GM13976 (cell line): ENCODE measurements around the gene PINK1.
"Not testable (repeated sequence)": the region's sequence is repeated elsewhere in the genome, so short reads cannot be mapped to it uniquely, and the experiment has no call there.

Experiments used
- DNase-seq: peaks from one replicate; pipeline ENCODE4 v3.0.0; 2012; ENCODE audit warnings: low spot score
- in situ Hi-C: fragments of 300-500 bp; cut with MboI; formaldehyde crosslinking; loops from one replicate; pipeline ENCODE4 v1.12.0; 2022; ENCODE audit warnings: low sequenced_read_pairs, mixed read lengths, inconsistent platforms; ENCODE audit not compliant: unreplicated experiment
- TF ChIP-seq, protein P1 (sequence below): IDR thresholded peaks from 2 replicates; pipeline ENCODE4 v1.5.1; 2012; ENCODE audit warnings: borderline replicate concordance, mild to moderate bottlenecking; ENCODE audit not compliant: insufficient read depth; ENCODE audit errors: extremely low read depth, missing control alignments, control extremely low read depth

PINK1 gene

DNA sequence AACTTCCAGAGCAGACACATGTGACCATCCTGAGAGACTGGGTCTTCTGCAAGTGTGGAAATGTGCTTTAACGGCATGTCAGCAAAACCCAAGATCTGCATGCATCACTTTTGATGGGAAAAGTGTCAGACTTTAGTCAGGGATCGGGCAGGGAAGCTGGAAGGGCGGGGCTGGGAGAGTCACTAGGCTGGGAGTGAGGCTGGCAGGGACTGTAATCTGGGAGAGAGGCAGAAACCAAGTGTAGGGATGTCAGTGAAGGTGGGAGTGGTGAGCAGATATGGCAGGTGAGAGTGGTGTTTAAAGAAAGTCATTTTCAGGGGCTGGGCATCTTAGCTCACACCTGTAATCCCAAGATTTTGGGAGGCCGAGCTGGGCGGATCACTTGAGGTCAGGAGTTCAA lies 33.1 kb upstream of the PINK1 start:
- no peak for DNase-seq
- in situ Hi-C loops = no loop called here
- TF ChIP-seq, protein P1, sequence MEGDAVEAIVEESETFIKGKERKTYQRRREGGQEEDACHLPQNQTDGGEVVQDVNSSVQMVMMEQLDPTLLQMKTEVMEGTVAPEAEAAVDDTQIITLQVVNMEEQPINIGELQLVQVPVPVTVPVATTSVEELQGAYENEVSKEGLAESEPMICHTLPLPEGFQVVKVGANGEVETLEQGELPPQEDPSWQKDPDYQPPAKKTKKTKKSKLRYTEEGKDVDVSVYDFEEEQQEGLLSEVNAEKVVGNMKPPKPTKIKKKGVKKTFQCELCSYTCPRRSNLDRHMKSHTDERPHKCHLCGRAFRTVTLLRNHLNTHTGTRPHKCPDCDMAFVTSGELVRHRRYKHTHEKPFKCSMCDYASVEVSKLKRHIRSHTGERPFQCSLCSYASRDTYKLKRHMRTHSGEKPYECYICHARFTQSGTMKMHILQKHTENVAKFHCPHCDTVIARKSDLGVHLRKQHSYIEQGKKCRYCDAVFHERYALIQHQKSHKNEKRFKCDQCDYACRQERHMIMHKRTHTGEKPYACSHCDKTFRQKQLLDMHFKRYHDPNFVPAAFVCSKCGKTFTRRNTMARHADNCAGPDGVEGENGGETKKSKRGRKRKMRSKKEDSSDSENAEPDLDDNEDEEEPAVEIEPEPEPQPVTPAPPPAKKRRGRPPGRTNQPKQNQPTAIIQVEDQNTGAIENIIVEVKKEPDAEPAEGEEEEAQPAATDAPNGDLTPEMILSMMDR = no peak

DNA sequence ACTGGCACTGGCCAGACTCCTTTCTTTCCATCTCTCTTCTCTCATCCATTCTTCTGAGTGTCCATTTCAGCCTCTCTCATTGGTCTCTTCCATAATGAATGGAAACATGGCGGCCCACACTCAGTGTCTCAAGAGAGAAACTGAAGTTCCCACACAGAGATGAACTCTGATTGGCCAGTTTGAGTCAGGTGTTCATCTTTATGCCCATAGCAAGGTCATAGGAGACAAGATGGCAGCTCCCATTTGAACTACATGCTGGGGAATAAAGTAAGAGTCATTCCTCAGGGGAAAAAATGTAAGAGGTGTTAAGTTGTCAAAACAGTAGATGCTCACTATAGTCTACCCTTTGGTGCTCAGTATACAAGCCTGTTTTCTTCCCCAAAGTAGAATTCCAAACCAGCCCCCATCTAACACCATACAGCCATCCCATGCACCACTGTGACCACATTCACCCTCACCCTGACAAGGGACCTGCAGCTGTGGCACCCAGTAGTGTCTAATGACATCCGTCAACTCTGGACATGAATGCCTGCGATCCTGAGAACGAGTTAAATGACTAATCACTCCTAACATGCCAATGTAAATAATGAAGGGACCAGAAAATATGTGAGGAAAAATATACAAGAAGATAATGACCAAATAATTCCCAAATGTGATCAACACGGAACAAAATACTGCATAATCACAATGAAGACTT lies 32.0 kb upstream of the PINK1 start:
- TF ChIP-seq, protein P1 = no peak
- in situ Hi-C loops = no loop called here
- DNase-seq = no peak

DNA sequence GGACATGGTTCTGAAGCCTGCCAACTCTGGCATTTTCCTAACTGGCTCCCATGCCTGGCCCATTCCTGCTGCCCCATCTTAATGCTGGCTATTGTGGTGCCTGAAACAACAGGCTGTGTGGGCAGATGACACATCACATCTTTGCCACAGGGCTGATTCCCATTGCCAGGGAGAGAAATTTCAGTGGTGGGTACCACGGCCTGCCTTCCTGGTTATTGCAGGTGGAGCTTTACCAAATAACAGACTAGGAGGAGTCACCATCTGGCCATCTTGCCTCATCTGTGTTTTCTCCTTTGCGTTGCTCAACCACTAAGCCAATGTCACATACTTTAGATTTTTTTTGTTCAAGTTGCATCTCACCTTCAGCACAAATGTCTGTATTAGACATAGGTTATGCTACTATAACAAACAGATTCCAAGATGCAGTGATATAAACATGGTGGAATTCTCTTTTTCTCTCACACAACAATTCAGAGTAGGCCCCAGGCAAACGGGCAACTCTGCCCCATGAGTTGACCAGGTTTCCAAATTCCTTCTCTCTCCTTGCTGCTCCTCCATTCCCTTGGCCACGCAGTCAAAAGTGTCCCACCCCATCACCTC lies 30.3 kb upstream of the PINK1 start:
- in situ Hi-C loops = no loop called here
- TF ChIP-seq, protein P1 = no peak
- DNase-seq = no peak

DNA sequence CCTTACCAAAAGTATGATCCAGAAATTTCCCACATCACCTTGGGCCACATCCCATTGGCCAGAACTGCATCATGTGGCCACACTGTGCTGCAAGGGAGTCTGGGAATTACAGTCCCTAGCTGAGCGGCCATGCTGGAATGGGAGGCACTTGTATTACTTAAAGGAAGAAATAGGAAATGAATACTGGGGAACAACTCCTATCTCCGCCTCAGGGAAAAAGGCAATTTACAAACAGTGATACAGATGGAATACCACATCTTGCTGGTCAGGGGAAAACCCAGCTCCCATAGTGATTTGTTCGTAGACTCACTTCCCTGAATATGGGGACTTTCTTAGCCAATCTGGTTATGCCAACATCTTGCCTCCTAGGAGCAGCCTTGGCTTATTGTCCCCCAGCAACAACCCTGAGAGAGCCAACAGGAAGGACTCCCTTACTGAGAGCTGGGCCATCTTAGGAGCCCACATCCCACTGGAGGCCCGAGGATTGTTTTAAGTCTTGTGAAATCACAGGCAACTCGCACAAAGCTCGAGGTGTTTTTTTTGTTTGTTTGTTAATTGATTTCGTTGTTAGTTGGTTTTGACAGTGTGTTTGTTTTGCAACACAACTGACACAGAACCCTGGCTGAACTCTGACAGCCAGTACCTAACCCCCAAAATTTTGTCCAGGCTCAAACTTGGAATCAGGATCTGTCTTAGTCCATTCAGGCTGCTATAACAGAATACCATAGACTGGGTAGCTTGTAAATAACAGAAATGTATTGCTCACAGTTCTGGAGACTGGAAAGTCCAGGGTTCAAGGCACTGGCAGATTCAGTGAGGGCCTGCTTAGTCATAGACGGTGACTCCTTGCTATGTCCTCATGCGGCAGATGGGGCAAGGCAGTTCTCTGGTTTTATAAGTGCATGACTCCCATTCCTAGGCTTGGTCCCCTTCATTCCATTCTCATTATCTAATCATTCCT lies 29.5 kb upstream of the PINK1 start:
- TF ChIP-seq, protein P1 = no peak
- in situ Hi-C loops = no loop called here
- DNase-seq = no peak

DNA sequence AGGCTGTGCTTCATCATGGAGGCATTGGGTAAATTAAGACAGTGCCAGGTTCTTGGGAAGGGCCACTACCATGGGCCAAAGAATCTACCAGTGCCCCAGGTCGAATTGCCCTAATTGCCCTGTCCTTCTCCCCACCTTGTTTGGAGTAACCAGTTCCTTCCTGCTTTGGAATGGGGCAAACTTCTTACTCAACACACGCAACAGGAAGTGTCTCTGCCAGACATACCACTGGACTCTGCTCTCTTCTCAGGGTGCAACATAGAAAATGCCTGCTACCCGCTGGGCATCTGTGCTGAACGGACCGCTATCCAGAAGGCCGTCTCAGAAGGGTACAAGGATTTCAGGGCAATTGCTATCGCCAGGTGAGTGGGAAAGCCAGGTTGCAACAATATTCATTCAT lies 28.6 kb upstream of the PINK1 start:
- in situ Hi-C loops = no loop called here
- DNase-seq = no peak
- TF ChIP-seq, protein P1 = no peak

DNA sequence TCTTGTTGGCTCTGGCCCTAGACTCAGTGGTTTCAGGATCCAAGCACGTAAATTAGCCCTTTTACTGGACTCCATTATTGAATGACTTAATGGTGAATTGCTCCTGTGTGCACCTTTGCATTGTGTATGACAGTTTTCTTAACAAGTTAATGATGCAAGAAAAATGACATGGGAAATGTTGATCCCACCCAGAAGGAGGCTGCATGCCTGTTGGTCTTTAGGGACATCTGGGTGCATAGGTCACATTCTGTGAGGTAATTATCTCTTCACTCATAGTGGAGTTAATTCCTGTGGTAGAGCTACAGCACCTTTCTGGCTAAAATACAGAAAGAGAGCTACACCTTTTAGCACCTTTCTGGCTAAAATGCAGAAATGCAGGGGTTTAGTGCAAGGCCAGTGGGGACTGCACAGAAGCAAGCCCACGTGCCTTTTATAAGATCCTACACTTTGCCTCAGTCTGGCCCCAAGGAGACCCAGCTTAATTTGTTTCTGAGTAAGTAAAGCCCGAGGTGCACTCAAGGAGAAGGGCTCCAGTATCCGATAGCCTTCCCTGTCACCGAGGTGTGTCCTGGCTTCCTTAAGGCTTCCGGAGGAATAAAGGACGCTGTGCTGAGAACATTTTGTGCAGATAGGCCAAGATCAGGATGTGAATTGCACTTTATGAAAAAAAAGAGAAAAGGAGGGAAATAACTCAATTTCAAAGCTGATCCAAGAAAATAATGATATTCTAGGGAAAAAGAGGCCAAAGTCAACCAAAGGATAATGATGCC lies 26.3 kb upstream of the PINK1 start:
- in situ Hi-C loops, DNase-seq: not testable (repeated sequence)
